ENCODE measurements around the gene SHISA5.
"Not testable (repeated sequence)": the region's sequence is repeated elsewhere in the genome, so short reads cannot be mapped to it uniquely, and the experiment has no call there.

Gene SHISA5

GRCh38 chr3:48476426-48477053 is 27.4 kb downstream of the SHISA5 start:
- DNase-seq = no peak

GRCh38 chr3:48475188-48475587 is 28.8 kb downstream of the SHISA5 start:
- DNase-seq = no peak

DNA sequence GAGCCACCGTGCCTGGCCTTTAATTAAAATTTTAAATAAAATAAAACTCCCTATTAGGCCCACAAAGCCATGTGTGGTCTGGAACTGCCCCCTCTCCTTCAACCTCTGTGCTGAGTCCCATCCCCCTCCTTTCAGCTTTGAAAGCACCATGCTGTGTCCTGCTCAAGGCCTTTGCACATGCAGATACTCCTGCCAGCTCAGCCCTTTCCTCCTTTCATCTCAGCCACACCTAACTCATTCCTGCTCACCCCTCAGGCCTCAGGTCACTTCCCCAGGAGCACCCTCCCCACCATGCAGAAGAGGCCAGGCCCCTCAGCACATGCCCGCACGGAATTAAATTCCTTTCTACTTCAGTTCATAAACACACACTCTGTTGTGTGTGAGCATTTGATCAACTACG is 29.4 kb downstream of the SHISA5 start:
- DNase-seq = no peak

GRCh38 chr3:48474031-48474430 is 29.9 kb downstream of the SHISA5 start:
- DNase-seq = not testable (repeated sequence)

DNA sequence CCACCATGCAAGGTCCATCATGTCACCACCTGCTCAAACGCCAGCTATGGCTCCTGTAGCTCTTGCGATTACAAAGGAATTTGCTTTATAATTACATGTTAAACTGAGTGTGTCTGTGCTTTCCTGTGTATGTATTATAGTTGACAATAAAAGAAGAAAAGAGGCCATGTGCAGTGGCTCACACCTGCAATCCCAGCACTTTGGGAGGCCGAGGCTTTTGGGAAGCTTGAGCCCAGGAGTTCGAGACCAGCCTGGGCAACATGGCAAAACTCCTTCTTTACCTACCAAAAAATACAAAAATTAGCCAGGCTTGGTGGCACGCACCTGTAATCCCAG is 30.4 kb downstream of the SHISA5 start:
- DNase-seq = no peak

- DNase-seq = peak; percentile 66
Observed at GRCh38 chr3:48472923-48473616, 30.9 kb downstream of the SHISA5 start.

DNA sequence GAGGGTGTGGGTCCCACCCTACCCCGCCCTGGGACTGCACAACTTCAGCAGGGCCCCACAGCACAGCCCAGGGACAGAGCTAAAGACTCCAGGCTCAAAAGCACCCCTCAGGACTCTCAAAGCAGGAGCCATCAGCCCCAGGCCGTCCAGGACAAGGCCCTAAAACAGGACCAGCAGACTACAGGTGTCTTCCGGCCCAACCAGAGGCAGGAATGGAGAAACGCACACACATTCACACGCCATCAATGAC is 31.4 kb downstream of the SHISA5 start:
- DNase-seq = no peak

- no peak for DNase-seq
Observed at GRCh38 chr3:48470286-48470685, 33.7 kb downstream of the SHISA5 start.

DNA sequence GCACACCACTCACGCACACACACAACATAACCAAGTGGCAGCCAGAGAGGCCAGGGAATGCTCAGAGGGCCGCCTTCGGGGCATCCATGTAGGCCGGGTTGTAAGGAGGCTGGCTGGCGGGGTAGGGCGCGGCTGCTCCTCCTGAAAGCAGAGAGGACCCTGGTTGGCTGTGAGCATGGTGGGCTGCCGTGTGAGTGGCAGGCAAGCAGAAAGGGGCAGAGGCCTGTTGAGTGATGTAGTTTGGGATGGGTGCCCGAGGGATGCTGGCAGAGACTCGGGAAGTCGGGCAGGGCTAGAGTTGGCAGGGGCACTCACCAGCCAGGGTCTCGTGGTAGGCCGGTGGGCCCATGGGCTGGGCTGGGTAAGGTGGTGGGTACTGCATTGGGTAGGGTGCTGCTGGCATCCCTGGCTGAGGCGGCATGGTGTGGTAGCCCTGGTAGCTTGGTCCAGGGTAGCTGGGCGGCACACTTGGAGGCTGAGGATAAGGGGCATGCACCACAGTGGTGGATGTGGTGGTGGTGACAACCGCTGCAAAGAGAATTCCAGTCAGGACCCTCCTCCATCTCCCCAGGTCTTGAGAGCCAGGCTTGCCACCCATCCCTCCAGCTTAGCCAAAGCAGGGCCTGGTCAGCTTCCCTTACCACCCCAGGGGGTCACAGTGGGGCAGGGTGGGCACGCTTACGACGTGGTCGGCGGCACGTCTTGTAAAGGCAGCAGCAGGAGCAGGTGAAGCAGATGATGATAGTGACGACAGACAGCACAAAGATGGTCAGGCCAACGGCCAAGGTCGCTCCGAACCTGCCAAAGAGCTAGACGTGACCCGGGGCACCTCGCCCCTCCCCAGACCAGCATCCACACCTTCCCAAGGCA is 34.7 kb downstream of the SHISA5 start:
- no peak for DNase-seq

DNA sequence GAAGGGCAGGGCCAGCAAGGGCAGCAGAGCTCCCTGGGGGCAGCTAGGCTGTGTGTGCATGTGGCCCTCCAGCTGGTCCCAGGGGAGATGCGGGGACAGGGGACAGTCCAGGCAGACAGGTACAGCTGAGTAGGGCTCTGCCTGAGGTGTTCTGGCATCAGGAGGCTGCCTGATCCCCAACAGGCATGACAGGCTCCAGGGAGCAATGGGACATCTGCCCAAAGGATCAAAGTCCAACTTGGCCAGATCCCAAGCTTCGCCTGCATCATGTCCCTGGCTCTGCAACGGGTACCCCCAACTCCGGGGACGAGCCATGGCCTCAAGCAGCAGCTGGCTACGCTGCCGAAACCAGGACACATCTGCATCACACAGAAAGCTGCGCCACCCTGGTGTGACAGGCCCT is 35.6 kb downstream of the SHISA5 start:
- no peak for DNase-seq

DNA sequence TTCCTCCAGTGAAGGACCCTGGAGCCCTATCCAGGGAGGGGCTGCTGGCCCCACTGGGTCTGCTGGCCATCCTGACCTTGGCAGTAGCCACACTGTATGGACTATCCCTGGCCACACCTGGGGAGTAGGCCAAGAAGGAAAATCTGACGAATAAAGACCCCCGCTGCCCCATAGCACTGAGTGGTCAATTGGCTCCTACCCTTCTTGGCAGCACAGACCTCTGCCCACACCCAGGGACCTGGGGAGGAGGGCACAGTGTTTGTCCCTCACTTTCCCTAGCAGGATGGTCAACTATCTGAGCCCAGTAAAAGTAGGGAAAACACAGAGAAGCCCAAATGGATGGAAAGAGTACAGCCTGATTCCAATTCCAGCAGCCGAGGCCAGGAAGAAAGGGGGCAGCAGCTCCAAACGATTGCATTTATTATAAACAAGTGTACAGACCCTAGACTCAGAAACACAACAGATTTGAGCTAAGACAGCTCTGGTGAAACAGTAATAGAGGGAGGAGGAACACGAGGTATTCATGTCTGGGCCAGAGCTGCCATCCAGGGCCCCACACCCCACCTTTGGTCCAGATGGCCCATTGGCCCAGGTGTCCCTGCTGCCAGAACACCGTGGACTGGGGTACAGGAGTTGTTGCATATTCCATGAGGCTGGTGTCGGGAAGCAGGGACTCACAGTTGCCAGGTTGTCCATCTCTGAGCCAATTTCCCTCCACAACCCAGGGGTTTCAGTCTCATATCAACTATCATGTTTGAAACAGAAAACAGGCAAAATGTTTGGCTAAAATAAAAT is 36.3 kb downstream of the SHISA5 start:
- no peak for DNase-seq

GRCh38 chr3:48467110-48467454 is 36.9 kb downstream of the SHISA5 start:
- DNase-seq = no peak

DNA sequence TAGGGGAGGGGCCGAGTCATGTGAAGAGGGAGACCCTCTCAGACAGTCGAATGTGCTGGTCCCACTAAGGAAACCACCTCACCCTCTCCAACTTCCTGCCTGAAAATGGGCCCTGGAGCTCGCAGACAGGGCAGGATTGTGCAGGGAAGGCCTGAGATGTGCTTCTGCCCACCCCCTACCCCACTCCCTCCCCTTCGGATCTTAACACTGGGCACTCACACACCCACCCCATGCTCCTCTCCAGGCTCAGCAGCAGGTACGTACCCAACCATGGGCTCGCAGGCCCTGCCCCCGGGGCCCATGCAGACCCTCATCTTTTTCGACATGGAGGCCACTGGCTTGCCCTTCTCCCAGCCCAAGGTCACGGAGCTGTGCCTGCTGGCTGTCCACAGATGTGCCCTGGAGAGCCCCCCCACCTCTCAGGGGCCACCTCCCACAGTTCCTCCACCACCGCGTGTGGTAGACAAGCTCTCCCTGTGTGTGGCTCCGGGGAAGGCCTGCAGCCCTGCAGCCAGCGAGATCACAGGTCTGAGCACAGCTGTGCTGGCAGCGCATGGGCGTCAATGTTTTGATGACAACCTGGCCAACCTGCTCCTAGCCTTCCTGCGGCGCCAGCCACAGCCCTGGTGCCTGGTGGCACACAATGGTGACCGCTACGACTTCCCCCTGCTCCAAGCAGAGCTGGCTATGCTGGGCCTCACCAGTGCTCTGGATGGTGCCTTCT is 37.4 kb downstream of the SHISA5 start:
- no peak for DNase-seq

DNA sequence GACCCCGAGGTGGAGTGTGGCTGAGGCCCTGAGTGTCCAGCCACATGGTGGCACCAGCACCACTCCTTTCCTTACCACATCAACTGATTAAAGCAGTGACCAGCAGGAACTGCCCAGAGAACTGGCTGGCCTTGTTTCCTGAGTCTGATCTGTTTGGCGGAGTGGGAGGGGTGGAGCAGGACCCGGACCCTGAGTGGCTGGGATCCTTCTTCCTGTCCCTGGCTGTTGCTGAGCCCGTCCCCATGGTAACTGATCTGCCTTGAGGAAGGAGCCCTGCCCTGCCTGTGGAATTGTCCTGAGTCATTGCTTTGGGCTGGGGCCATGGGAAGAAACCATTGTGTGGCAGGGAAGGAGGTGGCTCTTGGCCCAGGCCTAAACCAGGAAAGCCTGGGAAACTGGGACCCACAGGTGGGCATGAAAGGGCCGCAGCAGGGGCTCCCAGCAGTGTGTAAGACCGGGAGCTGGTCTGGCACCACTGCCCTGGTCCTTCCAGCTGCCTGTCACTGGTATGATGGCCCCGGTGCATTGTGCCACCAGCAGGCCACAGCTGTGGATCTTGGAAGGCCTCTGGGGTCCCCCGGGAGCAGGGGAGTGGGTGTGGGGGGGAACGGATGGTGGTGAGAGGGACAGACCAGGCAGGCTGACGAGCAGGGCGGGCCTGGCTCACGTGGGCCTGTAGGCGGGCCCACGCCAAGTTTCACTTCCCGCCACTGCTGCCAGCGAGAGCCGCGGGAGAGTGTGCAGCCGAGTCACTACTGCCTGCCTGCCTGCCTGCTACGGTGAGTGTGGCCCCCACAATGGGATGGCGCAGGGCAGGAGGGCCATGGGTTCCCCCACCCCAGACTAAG is 38.2 kb downstream of the SHISA5 start:
- peak; percentile 95 for DNase-seq

DNA sequence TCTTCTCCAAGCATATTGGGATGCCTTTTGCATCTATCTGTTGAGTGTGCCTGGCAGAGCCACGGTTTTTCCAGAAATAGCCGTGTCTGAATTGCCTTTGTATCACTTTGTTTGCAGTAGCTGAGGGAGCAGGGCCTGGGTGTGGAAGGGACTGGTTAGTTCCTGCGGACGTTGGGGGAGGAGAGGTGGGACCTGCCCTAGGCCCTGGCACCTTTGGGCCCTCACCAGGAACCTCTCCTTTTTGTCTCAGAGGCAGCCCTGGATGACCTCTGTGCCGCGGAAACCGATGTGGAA is 38.8 kb downstream of the SHISA5 start:
- no peak for DNase-seq

DNA sequence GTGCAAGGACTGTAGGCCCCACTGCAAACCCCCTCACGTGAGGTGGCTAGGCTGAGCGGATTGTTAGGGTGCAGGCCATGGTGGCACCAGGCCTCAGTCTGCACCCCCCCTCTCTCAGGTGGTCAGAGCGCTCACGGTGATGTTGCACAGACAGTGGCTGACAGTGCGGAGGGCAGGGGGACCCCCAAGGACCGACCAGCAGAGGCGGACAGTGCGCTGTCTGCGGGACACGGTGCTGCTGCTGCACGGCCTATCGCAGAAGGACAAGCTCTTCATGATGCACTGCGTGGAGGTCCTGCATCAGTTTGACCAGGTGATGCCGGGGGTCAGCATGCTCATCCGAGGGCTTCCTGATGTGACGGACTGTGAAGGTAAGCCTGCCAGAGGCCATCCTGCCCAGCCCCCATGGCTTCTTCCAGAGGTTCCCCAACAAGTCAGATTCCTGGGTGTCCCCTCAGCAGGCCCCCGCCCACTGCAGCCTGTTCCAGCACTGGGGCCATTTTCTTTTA is 39.2 kb downstream of the SHISA5 start:
- DNase-seq = no peak

- DNase-seq = no peak
Observed at GRCh38 chr3:48463703-48464102, 40.3 kb downstream of the SHISA5 start.

GRCh38 chr3:48461767-48462166 is 42.2 kb downstream of the SHISA5 start:
- DNase-seq = not testable (repeated sequence)

GRCh38 chr3:48460517-48460902 is 43.5 kb downstream of the SHISA5 start:
- no peak for DNase-seq

- DNase-seq = no peak
Observed at GRCh38 chr3:48459773-48460516, 44.0 kb downstream of the SHISA5 start.

GRCh38 chr3:48459331-48459730 is 44.6 kb downstream of the SHISA5 start:
- no peak for DNase-seq
